Stimulated activated naive CD8-positive, alpha-beta T cell treated with anti-CD3 and anti-CD28 coated beads, Interleukin-15, amount 100 ng/mL, for 72 hours (primary cell): ENCODE results near the gene B3GNT7.

Experiments
- ATAC-seq: fragments of 150-1000 bp; cut with Tn5 transposase; 2 replicates; pipeline ENCODE4 v1.10.0; 2021; ENCODE audit warnings: mild to moderate bottlenecking, moderate library complexity
- DNase-seq, 2 donors: peaks; one replicate each; pipeline ENCODE4 v3.0.0; 2021 to 2022
- H3K27ac Mint-ChIP-seq, 2 donors: one replicate each; pipeline ENCODE4 v1.8.0; 2022; ENCODE audit warnings: mild to moderate bottlenecking in 2 of 2, mixed read lengths in 2 of 2, moderate library complexity in 2 of 2
- H3K27me3 Mint-ChIP-seq: one replicate; pipeline ENCODE4 v1.8.0; 2022; ENCODE audit warnings: mixed read lengths
- H3K4me1 Mint-ChIP-seq: one replicate; pipeline ENCODE4 v1.8.0; 2022; ENCODE audit warnings: mild to moderate bottlenecking, mixed read lengths
- H3K4me3 Mint-ChIP-seq, 2 donors: one replicate each; pipeline ENCODE4 v1.8.0; 2022; ENCODE audit warnings: mild to moderate bottlenecking in 2 of 2, mixed read lengths in 2 of 2, moderate library complexity in 1 of 2
- H3K9me3 Mint-ChIP-seq, 2 donors: one replicate each; pipeline ENCODE4 v1.8.0; 2022; ENCODE audit warnings: mixed read lengths in 2 of 2

B3GNT7 gene

GRCh38 chr2:231388725-231389346 is 6.7 kb upstream of the B3GNT7 start:
- ATAC-seq, result no peak
- no peak for DNase-seq
- Mint-ChIP-seq H3K4me3 (no peak overlapping the region), H3K27ac (peak overlapping the region in 1 of 2 donors; percentile 14), H3K4me1 (peaks cover 19% of the 10 kb centered on the region), H3K27me3 (peaks cover 25% of the 10 kb centered on the region), H3K9me3 (peaks cover 9 to 10% of the 10 kb centered on the region in 2 donors)

GRCh38 chr2:231390667-231391066 is 4.8 kb upstream of the B3GNT7 start:
- Mint-ChIP-seq H3K27ac (no peak overlapping the region), H3K4me3 (no peak overlapping the region), H3K27me3 (peaks cover 41% of the 10 kb centered on the region), H3K9me3 (no peaks in the 10 kb centered on the region), H3K4me1 (peaks cover 33% of the 10 kb centered on the region)
- ATAC-seq, result no peak
- DNase-seq, result no peak

GRCh38 chr2:231391981-231392380 is 3.5 kb upstream of the B3GNT7 start:
- Mint-ChIP-seq H3K27me3 (peaks cover 51% of the 10 kb centered on the region), H3K4me1 (peaks cover 42% of the 10 kb centered on the region), H3K4me3 (no peak overlapping the region), H3K9me3 (no peaks in the 10 kb centered on the region), H3K27ac (no peak overlapping the region)
- no peak for DNase-seq
- ATAC-seq, result no peak

- DNase-seq (no peak), ATAC-seq (no peak)
- Mint-ChIP-seq H3K4me1 (peaks cover 44% of the 10 kb centered on the region), H3K4me3 (no peak overlapping the region), H3K27me3 (peaks cover 57% of the 10 kb centered on the region), H3K27ac (peak overlapping the region in 1 of 2 donors; percentile 95), H3K9me3 (no peaks in the 10 kb centered on the region)
Observed at GRCh38 chr2:231392431-231393148, 2.9 kb upstream of the B3GNT7 start.

- peaks cover 65% of the 10 kb centered on the region for H3K27me3 Mint-ChIP-seq
- peaks cover 44% of the 10 kb centered on the region for H3K4me1 Mint-ChIP-seq
- H3K27ac Mint-ChIP-seq, result peak overlapping the region; percentile 95 to 96
- H3K9me3 Mint-ChIP-seq, result no peaks in the 10 kb centered on the region
- DNase-seq (peak; percentile 50 to 67), ATAC-seq (peak; percentile 77)
- H3K4me3 Mint-ChIP-seq, result peak overlapping the region; percentile 91 to 92
Observed at GRCh38 chr2:231393149-231394131, 2.1 kb upstream of the B3GNT7 start.

- Mint-ChIP-seq H3K27ac (peak overlapping the region in 1 of 2 donors; percentile 95), H3K27me3 (peaks cover 68% of the 10 kb centered on the region), H3K4me1 (peaks cover 44% of the 10 kb centered on the region), H3K9me3 (no peaks in the 10 kb centered on the region), H3K4me3 (peak overlapping the region; percentile 91 to 92)
- ATAC-seq (no peak), DNase-seq (no peak)
Observed at GRCh38 chr2:231394211-231395141, 1.0 kb upstream of the B3GNT7 start.

GRCh38 chr2:231396058-231396821 is 730 bp downstream of the B3GNT7 start:
- Mint-ChIP-seq H3K4me3 (peak overlapping the region; percentile 68 to 76), H3K4me1 (peaks cover 44% of the 10 kb centered on the region), H3K27ac (peak overlapping the region in 1 of 2 donors; percentile 74), H3K9me3 (no peaks in the 10 kb centered on the region), H3K27me3 (peaks cover 71% of the 10 kb centered on the region)
- DNase-seq (no peak), ATAC-seq (peak; percentile 8)

- peaks cover 67% of the 10 kb centered on the region for H3K27me3 Mint-ChIP-seq
- peak overlapping the region in 1 of 2 donors; percentile 36 for H3K27ac Mint-ChIP-seq
- no peaks in the 10 kb centered on the region for H3K9me3 Mint-ChIP-seq
- DNase-seq, result peak in 1 of 2 donors; percentile 26
- ATAC-seq, result peak; percentile 56
- peaks cover 39% of the 10 kb centered on the region for H3K4me1 Mint-ChIP-seq
- peak overlapping the region; percentile 15 to 76 for H3K4me3 Mint-ChIP-seq
Observed at GRCh38 chr2:231397011-231397927, 1.8 kb downstream of the B3GNT7 start.

- Mint-ChIP-seq H3K4me1 (peaks cover 35% of the 10 kb centered on the region), H3K9me3 (no peaks in the 10 kb centered on the region), H3K27ac (no peak overlapping the region), H3K4me3 (no peak overlapping the region), H3K27me3 (peaks cover 62% of the 10 kb centered on the region)
- no peak for DNase-seq
- ATAC-seq, result no peak
Observed at GRCh38 chr2:231397928-231398294, 2.4 kb downstream of the B3GNT7 start.

- no peaks in the 10 kb centered on the region for H3K9me3 Mint-ChIP-seq
- no peak for DNase-seq
- no peak overlapping the region for H3K4me3 Mint-ChIP-seq
- ATAC-seq, result no peak
- no peak overlapping the region for H3K27ac Mint-ChIP-seq
- peaks cover 28% of the 10 kb centered on the region for H3K4me1 Mint-ChIP-seq
- H3K27me3 Mint-ChIP-seq, result peaks cover 55% of the 10 kb centered on the region
Observed at GRCh38 chr2:231398585-231398984, 3.1 kb downstream of the B3GNT7 start.

- Mint-ChIP-seq H3K9me3 (no peaks in the 10 kb centered on the region), H3K4me1 (peaks cover 21% of the 10 kb centered on the region), H3K27me3 (peaks cover 49% of the 10 kb centered on the region), H3K27ac (no peak overlapping the region), H3K4me3 (no peak overlapping the region)
- ATAC-seq, result no peak
- no peak for DNase-seq
Observed at GRCh38 chr2:231399046-231399852, 3.7 kb downstream of the B3GNT7 start.

GRCh38 chr2:231399853-231400680 is 4.6 kb downstream of the B3GNT7 start:
- Mint-ChIP-seq H3K27me3 (peaks cover 40% of the 10 kb centered on the region), H3K4me1 (peaks cover 16% of the 10 kb centered on the region), H3K27ac (no peak overlapping the region), H3K4me3 (no peak overlapping the region), H3K9me3 (no peaks in the 10 kb centered on the region)
- ATAC-seq (no peak), DNase-seq (no peak)
